Progenitor cell of endocrine pancreas (in vitro differentiated cells): ENCODE results near the gene PBX2. TPM values are rescaled to one million over a fixed set of nuclear protein-coding genes. Genes with fewer than 3 reads are reported as not detected.

ENCODE experiments used
- DNase-seq: peaks from one replicate; pipeline ENCODE4 v3.0.0; 2021; ENCODE audit warnings: low spot score; ENCODE audit not compliant: unreplicated experiment
- H3K27ac Mint-ChIP-seq: 2 replicates; pipeline ENCODE4 v1.8.0; 2021; ENCODE audit warnings: mild to moderate bottlenecking, moderate library complexity, mixed read lengths
- H3K27me3 Mint-ChIP-seq: 2 replicates; pipeline ENCODE4 v1.8.0; 2021; ENCODE audit warnings: mixed read lengths
- H3K36me3 Mint-ChIP-seq: 2 replicates; pipeline ENCODE4 v1.8.0; 2022; ENCODE audit warnings: mixed read lengths; ENCODE audit not compliant: insufficient read depth
- H3K4me1 Mint-ChIP-seq: 2 replicates; pipeline ENCODE4 v1.8.0; 2021; ENCODE audit warnings: low read depth, mixed read lengths
- H3K4me3 Mint-ChIP-seq: 2 replicates; pipeline ENCODE4 v1.8.0; 2021; ENCODE audit warnings: low read depth, mild to moderate bottlenecking, moderate library complexity, mixed read lengths
- H3K9me3 Mint-ChIP-seq: 2 replicates; pipeline ENCODE4 v1.8.0; 2021; ENCODE audit warnings: low read depth, mixed read lengths
- total RNA-seq: library from RNA; stranded (reverse); gene quantifications from 2 replicates; pipeline ENCODE4 v1.2.1, GENCODE V29; 2021
- TF ChIP-seq, protein P1 (sequence below): fragments of 200-600 bp; sonication (generic); IDR thresholded peaks from one replicate; pipeline ENCODE4 v1.5.0; 2021; ENCODE audit warnings: antibody characterized with exemption, mild to moderate bottlenecking; ENCODE audit not compliant: unreplicated experiment

Gene PBX2
- total RNA-seq, 1 donor from 2014 or later = 261 TPM

DNA sequence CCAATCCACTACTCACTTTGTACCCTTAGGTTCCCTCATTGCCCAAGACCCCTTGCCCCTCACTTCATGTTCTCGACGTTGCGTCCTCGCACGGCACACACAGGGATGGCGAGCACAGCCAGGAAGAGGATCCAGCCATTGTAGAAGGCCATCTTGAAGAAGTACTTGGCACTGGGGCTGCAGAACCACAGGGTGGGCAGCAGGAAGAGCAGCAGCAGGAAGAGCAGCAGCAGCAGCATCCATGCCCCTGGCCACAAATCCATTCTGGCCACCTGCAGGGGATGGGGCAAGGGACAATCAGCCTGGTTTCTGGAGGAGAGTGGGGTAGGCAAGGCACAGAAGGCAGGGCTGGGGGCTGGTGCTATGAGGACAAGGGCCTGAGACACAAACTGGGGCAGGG lies 18.8 kb downstream of the PBX2 start:
- Mint-ChIP-seq H3K27me3 (no peaks in the 10 kb centered on the region), H3K27ac (peak overlapping the region; percentile 10), H3K36me3 (peaks cover 32% of the 10 kb centered on the region), H3K4me3 (no peak overlapping the region), H3K4me1 (peaks cover 51% of the 10 kb centered on the region), H3K9me3 (no peaks in the 10 kb centered on the region)
- no peak for DNase-seq
- TF ChIP-seq, protein P1, sequence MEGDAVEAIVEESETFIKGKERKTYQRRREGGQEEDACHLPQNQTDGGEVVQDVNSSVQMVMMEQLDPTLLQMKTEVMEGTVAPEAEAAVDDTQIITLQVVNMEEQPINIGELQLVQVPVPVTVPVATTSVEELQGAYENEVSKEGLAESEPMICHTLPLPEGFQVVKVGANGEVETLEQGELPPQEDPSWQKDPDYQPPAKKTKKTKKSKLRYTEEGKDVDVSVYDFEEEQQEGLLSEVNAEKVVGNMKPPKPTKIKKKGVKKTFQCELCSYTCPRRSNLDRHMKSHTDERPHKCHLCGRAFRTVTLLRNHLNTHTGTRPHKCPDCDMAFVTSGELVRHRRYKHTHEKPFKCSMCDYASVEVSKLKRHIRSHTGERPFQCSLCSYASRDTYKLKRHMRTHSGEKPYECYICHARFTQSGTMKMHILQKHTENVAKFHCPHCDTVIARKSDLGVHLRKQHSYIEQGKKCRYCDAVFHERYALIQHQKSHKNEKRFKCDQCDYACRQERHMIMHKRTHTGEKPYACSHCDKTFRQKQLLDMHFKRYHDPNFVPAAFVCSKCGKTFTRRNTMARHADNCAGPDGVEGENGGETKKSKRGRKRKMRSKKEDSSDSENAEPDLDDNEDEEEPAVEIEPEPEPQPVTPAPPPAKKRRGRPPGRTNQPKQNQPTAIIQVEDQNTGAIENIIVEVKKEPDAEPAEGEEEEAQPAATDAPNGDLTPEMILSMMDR = no peak

GRCh38 chr6:32170294-32170693 lies 19.7 kb downstream of the PBX2 start:
- Mint-ChIP-seq H3K4me3 (no peak overlapping the region), H3K9me3 (no peaks in the 10 kb centered on the region), H3K36me3 (peaks cover 36% of the 10 kb centered on the region), H3K4me1 (peaks cover 53% of the 10 kb centered on the region), H3K27ac (peak overlapping the region; percentile 88), H3K27me3 (no peaks in the 10 kb centered on the region)
- TF ChIP-seq, protein P1 = no peak
- DNase-seq = no peak

DNA sequence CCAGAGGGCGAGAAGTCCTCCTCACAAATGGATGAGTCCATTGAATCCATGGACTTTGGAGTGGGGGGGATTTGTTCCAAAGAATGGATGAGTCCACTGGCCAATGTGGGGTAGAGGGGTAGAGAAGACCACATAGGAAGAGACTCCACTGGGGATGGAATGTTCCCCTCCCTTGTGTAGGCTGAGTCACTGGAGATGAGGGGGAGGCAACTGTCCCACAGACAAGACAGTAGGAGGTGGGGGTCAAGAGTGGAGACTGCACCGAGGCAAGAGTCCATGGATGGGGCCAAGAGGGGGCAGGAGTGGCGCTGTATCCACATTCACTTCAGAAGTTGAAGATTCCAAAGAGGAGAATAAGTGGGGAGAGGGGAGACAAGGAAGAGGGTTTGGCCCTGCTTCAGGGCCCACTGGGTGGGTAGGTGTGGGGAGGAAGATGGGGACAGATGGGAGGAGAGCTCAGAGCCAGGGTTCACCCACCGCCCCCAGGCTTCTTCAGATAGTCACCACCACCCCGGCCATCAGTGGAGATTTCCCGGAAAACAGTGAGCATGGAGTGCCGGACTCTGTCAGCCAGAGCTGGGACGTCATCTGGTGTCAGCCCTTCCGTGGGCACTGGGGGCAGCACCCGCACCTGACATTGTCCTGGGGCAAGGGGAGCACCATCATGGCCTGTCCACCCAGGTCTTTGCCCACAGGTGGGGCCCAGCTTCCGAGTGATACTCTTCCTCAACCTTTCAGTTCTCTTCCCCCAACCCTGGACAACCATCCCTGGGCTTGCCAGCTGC lies 21.0 kb downstream of the PBX2 start:
- Mint-ChIP-seq H3K27me3 (no peaks in the 10 kb centered on the region), H3K4me1 (peaks cover 45% of the 10 kb centered on the region), H3K4me3 (no peak overlapping the region), H3K27ac (peak overlapping the region; percentile 96), H3K36me3 (peaks cover 39% of the 10 kb centered on the region), H3K9me3 (no peaks in the 10 kb centered on the region)
- TF ChIP-seq, protein P1 = peak; percentile 7
- no peak for DNase-seq

- Mint-ChIP-seq H3K4me1 (peaks cover 41% of the 10 kb centered on the region), H3K27me3 (no peaks in the 10 kb centered on the region), H3K4me3 (peak overlapping the region; percentile 41), H3K9me3 (no peaks in the 10 kb centered on the region), H3K27ac (peak overlapping the region; percentile 96), H3K36me3 (peaks cover 39% of the 10 kb centered on the region)
- DNase-seq = no peak
- TF ChIP-seq, protein P1 = no peak
Observed at GRCh38 chr6:32168350-32168749, 21.7 kb downstream of the PBX2 start.

- TF ChIP-seq, protein P1 = no peak
- Mint-ChIP-seq H3K27ac (peak overlapping the region; percentile 96), H3K27me3 (no peaks in the 10 kb centered on the region), H3K36me3 (peaks cover 39% of the 10 kb centered on the region), H3K4me1 (peaks cover 38% of the 10 kb centered on the region), H3K9me3 (no peaks in the 10 kb centered on the region), H3K4me3 (peak overlapping the region; percentile 41)
- DNase-seq = no peak
Observed at GRCh38 chr6:32167761-32168262, 22.2 kb downstream of the PBX2 start.
